ENCODE data around the gene HNRNPA0. TPM values are rescaled to one million over a fixed set of nuclear protein-coding genes. Genes with fewer than 3 reads are reported as not detected.

The HNRNPA0 gene
- total and polyA plus RNA-seq, 9 of the 15 experiments (the other 6 are each of a cell fraction or from before 2014, with no cell fraction given) = 5.0 to 33.3 (median 10.7) TPM

DNA sequence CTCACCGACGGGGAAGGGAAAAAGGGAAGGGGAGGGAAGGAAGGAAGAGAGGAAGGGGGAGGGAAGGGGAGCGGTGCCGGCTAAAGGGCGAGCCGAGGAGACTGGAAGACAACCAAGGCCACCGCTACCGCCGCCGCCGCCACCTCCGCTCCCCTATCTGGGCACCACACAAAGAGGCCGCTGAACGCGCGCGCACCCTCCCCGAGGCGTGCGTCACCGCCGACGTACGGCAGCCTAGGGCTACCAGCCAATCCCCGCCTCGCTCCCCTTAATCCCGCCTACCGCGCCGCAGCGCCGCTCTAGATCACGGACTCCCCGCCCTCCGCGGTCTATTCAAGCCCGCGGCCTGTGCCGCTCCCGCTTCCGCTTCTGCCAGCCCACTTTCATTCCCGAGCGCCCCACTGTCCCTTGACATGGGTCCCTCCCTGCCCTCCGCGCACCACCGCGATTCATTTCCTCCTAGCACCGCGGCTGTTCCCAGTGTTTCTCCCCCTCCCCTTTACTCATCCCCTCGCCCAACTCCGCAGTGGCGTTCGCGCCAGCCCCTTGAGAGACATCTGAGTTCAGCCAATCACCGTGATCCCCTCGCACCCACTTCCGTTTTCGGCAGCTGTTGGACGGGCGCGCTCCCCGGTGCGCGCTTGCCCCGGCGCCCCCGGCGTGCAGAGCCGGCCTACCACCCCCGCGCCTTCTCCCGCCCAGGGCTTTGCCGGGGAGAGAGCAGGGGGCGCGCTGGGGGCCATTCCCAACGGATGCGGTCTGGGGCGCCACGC is at the start of gene HNRNPA0 (continued):
- no peak for TF ChIP-seq KLF13 (tag; IDR thresholded peaks at IDR 0.05; ENCODE audit: borderline replicate concordance, low read depth)
- TF ChIP-seq, protein P1, sequence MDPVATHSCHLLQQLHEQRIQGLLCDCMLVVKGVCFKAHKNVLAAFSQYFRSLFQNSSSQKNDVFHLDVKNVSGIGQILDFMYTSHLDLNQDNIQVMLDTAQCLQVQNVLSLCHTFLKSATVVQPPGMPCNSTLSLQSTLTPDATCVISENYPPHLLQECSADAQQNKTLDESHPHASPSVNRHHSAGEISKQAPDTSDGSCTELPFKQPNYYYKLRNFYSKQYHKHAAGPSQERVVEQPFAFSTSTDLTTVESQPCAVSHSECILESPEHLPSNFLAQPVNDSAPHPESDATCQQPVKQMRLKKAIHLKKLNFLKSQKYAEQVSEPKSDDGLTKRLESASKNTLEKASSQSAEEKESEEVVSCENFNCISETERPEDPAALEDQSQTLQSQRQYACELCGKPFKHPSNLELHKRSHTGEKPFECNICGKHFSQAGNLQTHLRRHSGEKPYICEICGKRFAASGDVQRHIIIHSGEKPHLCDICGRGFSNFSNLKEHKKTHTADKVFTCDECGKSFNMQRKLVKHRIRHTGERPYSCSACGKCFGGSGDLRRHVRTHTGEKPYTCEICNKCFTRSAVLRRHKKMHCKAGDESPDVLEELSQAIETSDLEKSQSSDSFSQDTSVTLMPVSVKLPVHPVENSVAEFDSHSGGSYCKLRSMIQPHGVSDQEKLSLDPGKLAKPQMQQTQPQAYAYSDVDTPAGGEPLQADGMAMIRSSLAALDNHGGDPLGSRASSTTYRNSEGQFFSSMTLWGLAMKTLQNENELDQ (CRISPR knock-in tag; IDR thresholded peaks at IDR 0.05; ENCODE audit: borderline replicate concordance) = no peak
- peak; percentile 81 for TF ChIP-seq C11orf30 (IDR thresholded peaks at IDR 0.05; ENCODE audit: low read depth)
- no peak for TF ChIP-seq SRSF7 (optimal IDR thresholded peaks at IDR 0.05; ENCODE audit: low read depth, low read length)
- TF ChIP-seq IRF2 (CRISPR knock-in tag; IDR thresholded peaks at IDR 0.05) = no peak
- no peak for TF ChIP-seq NFXL1 (CRISPR knock-in tag; IDR thresholded peaks at IDR 0.05)
- peak; percentile 19 for TF ChIP-seq MEIS2 (IDR thresholded peaks at IDR 0.05; ENCODE audit: partially characterized antibody)
- TF ChIP-seq ZC3H11A (IDR thresholded peaks at IDR 0.05; ENCODE audit: low read depth, low read length) = no peak
- peak; percentile 73; the same call in 1 of the 2 replicates for TF ChIP-seq CBFB (CRISPR knock-in tag; IDR thresholded peaks at IDR 0.05)
- no peak for TF ChIP-seq TCF7L2 (IDR thresholded peaks at IDR 0.05; ENCODE audit: low read depth, low read length)
- TF ChIP-seq, protein P2, sequence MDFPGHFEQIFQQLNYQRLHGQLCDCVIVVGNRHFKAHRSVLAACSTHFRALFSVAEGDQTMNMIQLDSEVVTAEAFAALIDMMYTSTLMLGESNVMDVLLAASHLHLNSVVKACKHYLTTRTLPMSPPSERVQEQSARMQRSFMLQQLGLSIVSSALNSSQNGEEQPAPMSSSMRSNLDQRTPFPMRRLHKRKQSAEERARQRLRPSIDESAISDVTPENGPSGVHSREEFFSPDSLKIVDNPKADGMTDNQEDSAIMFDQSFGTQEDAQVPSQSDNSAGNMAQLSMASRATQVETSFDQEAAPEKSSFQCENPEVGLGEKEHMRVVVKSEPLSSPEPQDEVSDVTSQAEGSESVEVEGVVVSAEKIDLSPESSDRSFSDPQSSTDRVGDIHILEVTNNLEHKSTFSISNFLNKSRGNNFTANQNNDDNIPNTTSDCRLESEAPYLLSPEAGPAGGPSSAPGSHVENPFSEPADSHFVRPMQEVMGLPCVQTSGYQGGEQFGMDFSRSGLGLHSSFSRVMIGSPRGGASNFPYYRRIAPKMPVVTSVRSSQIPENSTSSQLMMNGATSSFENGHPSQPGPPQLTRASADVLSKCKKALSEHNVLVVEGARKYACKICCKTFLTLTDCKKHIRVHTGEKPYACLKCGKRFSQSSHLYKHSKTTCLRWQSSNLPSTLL (IDR thresholded peaks at IDR 0.05) = no peak
- peak; percentile 74; the same call in 1 of the 2 replicates for TF ChIP-seq MECOM (CRISPR knock-in tag; IDR thresholded peaks at IDR 0.05)
- TF ChIP-seq JUNB (CRISPR knock-in tag; conservative IDR thresholded peaks at IDR 0.05) = no peak
- no peak for TF ChIP-seq KHSRP (IDR thresholded peaks at IDR 0.05)
- no peak for TF ChIP-seq PTBP1 (IDR thresholded peaks at IDR 0.05; ENCODE audit: low read depth, low read length)
- peak; percentile 82 for TF ChIP-seq CCNT2 (IDR thresholded peaks at IDR 0.05; ENCODE audit: borderline replicate concordance, extremely low read depth, insufficient read length, low read depth, low read length)
- no peak for TF ChIP-seq RHOXF2B (CRISPR knock-in tag; conservative IDR thresholded peaks at IDR 0.05)
- no peak for TF ChIP-seq PCBP2 (IDR thresholded peaks at IDR 0.05; ENCODE audit: low read depth, low read length, poor library complexity, severe bottlenecking)
- TF ChIP-seq, protein P3, sequence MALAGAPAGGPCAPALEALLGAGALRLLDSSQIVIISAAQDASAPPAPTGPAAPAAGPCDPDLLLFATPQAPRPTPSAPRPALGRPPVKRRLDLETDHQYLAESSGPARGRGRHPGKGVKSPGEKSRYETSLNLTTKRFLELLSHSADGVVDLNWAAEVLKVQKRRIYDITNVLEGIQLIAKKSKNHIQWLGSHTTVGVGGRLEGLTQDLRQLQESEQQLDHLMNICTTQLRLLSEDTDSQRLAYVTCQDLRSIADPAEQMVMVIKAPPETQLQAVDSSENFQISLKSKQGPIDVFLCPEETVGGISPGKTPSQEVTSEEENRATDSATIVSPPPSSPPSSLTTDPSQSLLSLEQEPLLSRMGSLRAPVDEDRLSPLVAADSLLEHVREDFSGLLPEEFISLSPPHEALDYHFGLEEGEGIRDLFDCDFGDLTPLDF (CRISPR knock-in tag; IDR thresholded peaks at IDR 0.05) = peak; percentile 88
- TF ChIP-seq, protein P4, sequence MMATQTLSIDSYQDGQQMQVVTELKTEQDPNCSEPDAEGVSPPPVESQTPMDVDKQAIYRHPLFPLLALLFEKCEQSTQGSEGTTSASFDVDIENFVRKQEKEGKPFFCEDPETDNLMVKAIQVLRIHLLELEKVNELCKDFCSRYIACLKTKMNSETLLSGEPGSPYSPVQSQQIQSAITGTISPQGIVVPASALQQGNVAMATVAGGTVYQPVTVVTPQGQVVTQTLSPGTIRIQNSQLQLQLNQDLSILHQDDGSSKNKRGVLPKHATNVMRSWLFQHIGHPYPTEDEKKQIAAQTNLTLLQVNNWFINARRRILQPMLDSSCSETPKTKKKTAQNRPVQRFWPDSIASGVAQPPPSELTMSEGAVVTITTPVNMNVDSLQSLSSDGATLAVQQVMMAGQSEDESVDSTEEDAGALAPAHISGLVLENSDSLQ (IDR thresholded peaks at IDR 0.05) = peak; percentile 99
- peak; percentile 93 for TF ChIP-seq POLR2G (IDR thresholded peaks at IDR 0.05; ENCODE audit: low read depth, low read length)
- TF ChIP-seq STAG1 (CRISPR knock-in tag; IDR thresholded peaks at IDR 0.05; ENCODE audit: borderline replicate concordance) = no peak

Data from K562 (cell line).